Measurements from ENCODE around the gene KIRREL1. TPM values are rescaled to one million over a fixed set of nuclear protein-coding genes. Genes with fewer than 3 reads are reported as not detected.
A peak's percentile ranks its signal among the peaks of the same experiment; 100 is the strongest.

The KIRREL1 gene
- total and polyA plus RNA-seq, 2 of the 8 experiments (the other 6 are each of a cell fraction or from before 2014, with no cell fraction given): 14.2 to 39.0 TPM

GRCh38 chr1:158104891-158105290 lies 111.4 kb downstream of the KIRREL1 start:
- Histone ChIP-seq H3K4me2 (ENCODE audit: insufficient read depth in 1 of 2, low read depth in 2 of 2, low read length in 2 of 2) (peak overlapping the region in 1 of 2 experiments; percentile 89; a peak in 2 of 4 replicates), H3K79me1 (ENCODE audit: low read depth, low read length) (no peaks in the 10 kb centered on the region), H3K23ac (ENCODE audit: insufficient read length) (no peak overlapping the region), H3K4me3 (ENCODE audit: extremely low read depth in 1 of 4, insufficient read depth in 2 of 4, low read depth in 3 of 4, low read length in 4 of 4) (no peak overlapping the region; a peak in 1 of 8 replicates), H2BK120ac (replicated peaks; ENCODE audit: low read depth, low read length) (peak overlapping the region; percentile 94), H3K79me2 (ENCODE audit: control insufficient read depth in 1 of 2, insufficient read depth in 2 of 2, low read length in 2 of 2) (no peaks in the 10 kb centered on the region), H4K20me1 (replicated peaks in 1 of 2; ENCODE audit: control insufficient read depth in 1 of 2, insufficient read depth in 2 of 2, low read length in 2 of 2) (no peaks in the 10 kb centered on the region), H3K18ac (ENCODE audit: extremely low read depth, low read length) (no peak overlapping the region), H2BK5ac (ENCODE audit: low read depth, low read length) (peak overlapping the region; percentile 36; the same call in 1 of the 2 replicates), H3K56ac (replicated peaks; ENCODE audit: insufficient read length, low read depth, low read length) (no peak overlapping the region), H3K9ac (replicated peaks in 1 of 4; ENCODE audit: extremely low read depth in 1 of 4, low read depth in 3 of 4, low read length in 3 of 4) (no peak overlapping the region), H3K23me2 (ENCODE audit: low read depth, low read length) (no peaks in the 10 kb centered on the region; the same call in 1 of the 2 replicates), H4K5ac (ENCODE audit: insufficient read length, low read depth, low read length) (no peak overlapping the region), H3K27ac (ENCODE audit: low read depth, low read length) (no peak overlapping the region), H3K9me3 (ENCODE audit: insufficient read depth in 2 of 2, low read depth in 1 of 2, low read length in 1 of 2) (no peaks in the 10 kb centered on the region), H3K4ac (replicated peaks; ENCODE audit: insufficient read length, low read depth, low read length) (no peak overlapping the region), H3K14ac (ENCODE audit: insufficient read length) (no peak overlapping the region), H2BK12ac (ENCODE audit: low read depth, low read length) (no peak overlapping the region), H3K4me1 (replicated peaks in 1 of 4; ENCODE audit: control insufficient read depth in 3 of 4, insufficient read depth in 4 of 4, low read length in 3 of 4) (peaks cover 16 to 39% (median 34%) of the 10 kb centered on the region in 4 experiments), H4K8ac (ENCODE audit: extremely low read depth, insufficient read depth, low read length) (no peak overlapping the region), H2AFZ (ENCODE audit: low read length) (no peak overlapping the region), H3K36me3 (ENCODE audit: control insufficient read depth in 2 of 4, insufficient read depth in 4 of 4, low read length in 3 of 4) (no peaks in the 10 kb centered on the region), H3K27me3 (replicated peaks in 1 of 4; ENCODE audit: control insufficient read depth in 3 of 4, extremely low read depth in 1 of 4, insufficient read depth in 3 of 4, low read length in 3 of 4) (no peaks in the 10 kb centered on the region), H2AK5ac (ENCODE audit: low read depth, low read length) (no peak overlapping the region), H2BK15ac (ENCODE audit: low read length) (no peak overlapping the region), H4K91ac (replicated peaks; ENCODE audit: insufficient read length, low read length) (peak overlapping the region; percentile 77), H2BK20ac (ENCODE audit: low read length) (no peak overlapping the region)
- DNase-seq (ENCODE audit: low read depth in 1 of 2, low spot score in 2 of 2) (no peak), FAIRE-seq (no peak)
- ChIA-PET POLR2A (ENCODE audit: partially characterized antibody) (interaction anchor here (1.4 to 2.2 kb wide), 4 partner anchors 8 to 112 kb away, joined by 3 to 8 read pairs (median 6); partner anchors contain the start of gene KIRREL1), CTCF (ENCODE audit: partially characterized antibody) (interaction anchor here (1.9 to 38.2 kb wide), 4 partner anchors 1 to 156 kb away, joined by 4 to 2918 read pairs (median 1033); partner anchors contain the start of gene KIRREL1)
- WGBS, 2 experiments (ENCODE audit: extremely low coverage in 1 of 2, insufficient coverage in 1 of 2, insufficient read length in 1 of 2, insufficient replicate concordance in 2 of 2, low coverage in 1 of 2, low lambda C conversion rate in 2 of 2, missing lambda C conversion rate in 1 of 2): 64% methylated on average over 2 of the region's 2 CpGs; no CpG with 5 or more reads in 1 of the 2 experiments
- TF ChIP-seq JUND (IDR thresholded peaks at IDR 0.05; ENCODE audit: low read length) (no peak), ATF3 (IDR thresholded peaks at IDR 0.05; ENCODE audit: insufficient read depth, low read depth, low read length) (no peak), SAP30 (IDR thresholded peaks at IDR 0.05; ENCODE audit: insufficient read depth, insufficient replicate concordance, low read length) (no peak), ATF2 (IDR thresholded peaks at IDR 0.05; ENCODE audit: low read length) (no peak), EP300 (IDR thresholded peaks at IDR 0.05; ENCODE audit: borderline replicate concordance in 1 of 2, low read depth in 2 of 2, low read length in 2 of 2) (no peak), KDM5A (IDR thresholded peaks at IDR 0.05; ENCODE audit: low read length) (no peak), CHD1 (IDR thresholded peaks at IDR 0.05; ENCODE audit: low read depth, low read length) (no peak)
